Activated CD4-positive, alpha-beta T cell treated with anti-CD3 and anti-CD28 coated beads, Interleukin-2, amount 10 ng/mL, durations not matched to agents 7 days and 5 days (primary cell): ENCODE data around the gene MYO1B. TPM values are rescaled to one million over a fixed set of nuclear protein-coding genes. Genes with fewer than 3 reads are reported as not detected.
A peak's percentile ranks its signal among the peaks of the same experiment; 100 is the strongest.

Source experiments
- CTCF ChIA-PET: fragments of 350-600 bp; sonication (Branson Sonifier 250); formaldehyde crosslinking; loops from one replicate; lab custom pipeline; 2021; ENCODE audit warnings: antibody characterized with exemption; lab: Charles Lee
- POLR2A ChIA-PET: fragments of 350-600 bp; sonication (Branson Sonifier 250); formaldehyde crosslinking; loops from one replicate; lab custom pipeline; 2021; ENCODE audit warnings: antibody characterized with exemption; lab: Charles Lee
- DNase-seq: peaks from one replicate; pipeline ENCODE4 v3.0.0-alpha.2; 2020
- H3K27ac Mint-ChIP-seq: one replicate; pipeline ENCODE4 v1.8.0; 2021; ENCODE audit warnings: mild to moderate bottlenecking, moderate library complexity, mixed read lengths
- H3K27me3 Mint-ChIP-seq: one replicate; pipeline ENCODE4 v1.8.0; 2021; ENCODE audit warnings: mixed read lengths
- H3K36me3 Mint-ChIP-seq: one replicate; pipeline ENCODE4 v1.8.0; 2021; ENCODE audit warnings: low read depth, mixed read lengths
- H3K4me1 Mint-ChIP-seq: one replicate; pipeline ENCODE4 v1.8.0; 2021; ENCODE audit warnings: mixed read lengths
- H3K4me3 Mint-ChIP-seq: one replicate; pipeline ENCODE4 v1.8.0; 2021; ENCODE audit warnings: mild to moderate bottlenecking, moderate library complexity, mixed read lengths
- H3K9me3 Mint-ChIP-seq: one replicate; pipeline ENCODE4 v1.8.0; 2021; ENCODE audit warnings: mixed read lengths
- total RNA-seq, 2 experiments: library from RNA; stranded (reverse); gene quantifications; one replicate each; pipeline ENCODE4 v1.2.3, GENCODE V29; 2021

Gene MYO1B
- total RNA-seq, 2 experiments from 2014 or later = 0.74 to 0.98 TPM

DNA sequence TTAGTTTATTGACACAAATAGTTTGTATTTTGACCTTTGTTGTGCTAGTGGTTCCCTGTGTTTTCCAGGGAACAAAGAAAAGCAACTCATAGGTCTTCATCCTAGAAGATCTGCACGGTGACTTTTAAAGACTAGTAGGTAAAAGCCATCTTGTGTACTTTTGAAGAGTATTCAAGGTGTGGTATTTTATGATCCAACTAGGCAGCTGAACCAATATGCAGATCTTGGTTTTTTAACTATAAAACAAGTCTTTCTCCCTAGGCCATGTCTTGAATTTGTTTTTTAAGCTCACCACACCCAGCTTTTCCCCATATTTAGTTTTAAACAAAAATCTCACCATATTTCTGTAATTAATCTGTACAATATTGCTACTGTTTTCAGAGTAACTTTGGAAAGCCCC lies 30.0 kb upstream of the MYO1B start:
- peaks cover 2% of the 10 kb centered on the region for H3K36me3 Mint-ChIP-seq
- peaks cover 15% of the 10 kb centered on the region for H3K4me1 Mint-ChIP-seq
- POLR2A ChIA-PET = no interaction called here
- H3K4me3 Mint-ChIP-seq = no peak overlapping the region
- DNase-seq = no peak
- H3K27me3 Mint-ChIP-seq = no peaks in the 10 kb centered on the region
- peaks cover 20% of the 10 kb centered on the region for H3K9me3 Mint-ChIP-seq
- CTCF ChIA-PET = interaction anchor here (2.4 kb wide), 1 partner anchor 8 kb away, joined by 8 read pairs; no protein-coding TSS in a partner anchor
- H3K27ac Mint-ChIP-seq = no peak overlapping the region

DNA sequence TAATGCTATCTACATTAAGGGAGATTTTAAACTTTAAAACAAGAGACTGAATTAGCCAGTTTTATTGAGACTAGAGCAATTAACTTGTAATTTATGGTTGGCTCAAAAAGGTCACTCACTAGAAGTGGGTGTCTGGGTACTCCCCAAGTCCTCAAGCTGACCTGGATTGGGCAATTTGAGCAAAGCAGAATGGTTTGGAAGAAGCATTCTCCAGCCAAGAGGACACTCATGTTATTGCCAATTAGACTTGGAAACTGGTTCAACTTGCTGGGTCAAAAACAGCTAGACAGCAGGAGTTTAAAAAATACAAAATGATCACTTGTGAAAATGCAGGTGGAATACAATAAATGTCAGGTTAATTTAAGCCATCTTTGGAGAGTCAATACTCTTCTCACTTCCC lies 29.5 kb upstream of the MYO1B start:
- H3K27ac Mint-ChIP-seq = no peak overlapping the region
- H3K27me3 Mint-ChIP-seq = no peaks in the 10 kb centered on the region
- CTCF ChIA-PET = interaction anchor here (2.4 kb wide), 1 partner anchor 9 kb away, joined by 8 read pairs; no protein-coding TSS in a partner anchor
- H3K36me3 Mint-ChIP-seq = peaks cover 2% of the 10 kb centered on the region
- POLR2A ChIA-PET = no interaction called here
- H3K9me3 Mint-ChIP-seq = peaks cover 21% of the 10 kb centered on the region
- no peak for DNase-seq
- peaks cover 17% of the 10 kb centered on the region for H3K4me1 Mint-ChIP-seq
- no peak overlapping the region for H3K4me3 Mint-ChIP-seq

DNA sequence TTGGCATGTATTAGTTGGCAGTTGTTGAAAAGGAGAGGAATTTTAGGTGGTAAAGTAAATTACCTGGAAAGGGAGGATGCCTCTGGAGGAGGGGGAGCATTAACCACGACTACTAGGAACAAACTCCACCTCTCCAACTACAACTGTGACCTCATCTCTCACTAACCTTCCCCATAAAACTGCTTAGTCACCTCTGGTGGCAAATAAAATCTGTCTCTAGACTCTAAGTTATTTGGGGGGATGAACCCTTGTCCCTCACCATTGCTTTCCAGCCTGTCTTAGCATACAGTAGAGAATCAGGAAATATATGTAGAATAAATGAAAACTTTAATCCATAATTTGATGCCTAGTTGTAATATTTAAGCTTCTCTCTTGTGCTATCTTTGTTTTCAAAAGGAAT lies 27.6 kb upstream of the MYO1B start:
- peaks cover 20% of the 10 kb centered on the region for H3K9me3 Mint-ChIP-seq
- POLR2A ChIA-PET = no interaction called here
- H3K4me3 Mint-ChIP-seq = no peak overlapping the region
- no peak overlapping the region for H3K27ac Mint-ChIP-seq
- CTCF ChIA-PET = interaction anchor here (0.6 to 2.8 kb wide), 6 partner anchors 10 to 167 kb away, joined by 3 to 10 read pairs (median 3); no protein-coding TSS in a partner anchor
- DNase-seq = no peak
- H3K27me3 Mint-ChIP-seq = no peaks in the 10 kb centered on the region
- no peaks in the 10 kb centered on the region for H3K36me3 Mint-ChIP-seq
- H3K4me1 Mint-ChIP-seq = peaks cover 17% of the 10 kb centered on the region

DNA sequence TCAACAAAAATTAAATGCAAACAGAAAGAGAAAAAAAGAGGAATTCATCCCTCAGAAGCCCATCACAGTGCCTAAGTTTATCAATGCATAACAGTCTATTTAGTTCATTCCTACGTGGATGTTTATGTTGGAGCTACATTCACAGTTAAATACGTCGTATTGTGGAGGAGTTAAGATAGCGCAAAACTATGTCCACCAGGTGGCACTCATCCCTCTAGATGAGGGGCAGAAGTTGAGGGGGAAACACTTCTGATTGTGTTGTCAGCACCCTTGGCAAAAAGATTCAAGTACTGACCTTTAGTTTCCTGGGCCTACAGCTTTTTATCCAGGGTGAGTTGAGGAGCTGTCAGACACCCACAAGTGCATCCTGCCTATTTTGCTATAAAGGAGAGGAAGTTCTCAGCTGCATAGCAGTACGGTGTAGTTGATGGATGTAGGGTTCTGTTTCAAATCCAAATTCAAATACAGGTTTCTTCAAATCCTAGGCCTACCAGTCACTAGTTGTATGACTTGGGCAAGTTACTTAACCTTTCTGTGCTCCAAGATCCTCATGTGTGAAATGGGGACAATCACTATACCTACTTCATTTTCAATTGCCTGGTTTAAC lies 26.8 kb upstream of the MYO1B start:
- Mint-ChIP-seq H3K27me3 (no peaks in the 10 kb centered on the region), H3K36me3 (no peaks in the 10 kb centered on the region), H3K27ac (no peak overlapping the region), H3K4me3 (no peak overlapping the region), H3K4me1 (peaks cover 17% of the 10 kb centered on the region), H3K9me3 (peaks cover 14% of the 10 kb centered on the region)
- CTCF ChIA-PET = interaction anchor here (0.6 to 2.8 kb wide), 10 partner anchors 9 to 334 kb away, joined by 3 to 10 read pairs (median 3); no protein-coding TSS in a partner anchor
- POLR2A ChIA-PET = no interaction called here
- peak; percentile 27 for DNase-seq

DNA sequence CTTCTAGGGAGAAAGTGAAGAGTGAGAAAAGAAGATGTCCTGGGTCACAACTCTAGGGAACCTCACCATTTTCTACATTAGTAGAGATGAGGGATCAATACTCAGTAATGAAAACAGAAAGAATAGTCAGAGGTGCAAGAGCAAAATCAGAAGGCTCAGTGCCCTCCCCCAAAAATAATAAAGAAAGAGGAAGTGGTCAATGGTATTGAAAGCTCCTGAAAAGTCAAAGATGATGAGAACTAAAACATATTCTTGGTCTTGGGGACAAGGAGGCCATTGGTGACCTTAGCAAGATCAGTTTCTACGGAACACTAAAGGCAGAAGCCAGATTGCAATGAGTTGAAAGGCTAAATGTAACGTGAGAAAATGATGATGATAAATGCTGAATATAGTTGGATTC lies 24.5 kb upstream of the MYO1B start:
- ChIA-PET POLR2A (no interaction called here), CTCF (interaction anchor here (1.2 kb wide), 1 partner anchor 10 kb away, joined by 3 read pairs; no protein-coding TSS in a partner anchor)
- no peak overlapping the region for H3K27ac Mint-ChIP-seq
- H3K9me3 Mint-ChIP-seq = peaks cover 10% of the 10 kb centered on the region
- no peaks in the 10 kb centered on the region for H3K27me3 Mint-ChIP-seq
- no peak overlapping the region for H3K4me3 Mint-ChIP-seq
- H3K4me1 Mint-ChIP-seq = peaks cover 17% of the 10 kb centered on the region
- no peak for DNase-seq
- H3K36me3 Mint-ChIP-seq = no peaks in the 10 kb centered on the region

DNA sequence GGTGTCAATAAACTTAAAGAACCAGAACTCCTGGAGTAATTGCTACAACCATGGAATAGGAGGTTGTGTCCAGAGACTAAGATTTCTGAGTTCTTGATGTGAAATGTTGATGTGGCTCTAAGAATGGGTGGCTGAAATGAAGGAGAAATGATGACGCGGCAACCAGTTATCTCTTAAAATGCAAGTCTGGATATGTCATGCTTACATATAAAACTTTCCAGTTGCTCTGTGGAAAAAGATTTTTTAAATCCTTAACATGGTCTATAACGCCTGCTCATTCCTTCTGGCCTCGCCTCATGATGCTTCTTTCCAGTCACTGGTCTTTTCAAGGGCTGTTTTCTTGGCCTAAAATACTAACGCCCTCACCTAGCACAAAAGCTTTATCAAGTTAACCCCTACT lies 23.5 kb upstream of the MYO1B start:
- no peak overlapping the region for H3K4me3 Mint-ChIP-seq
- H3K4me1 Mint-ChIP-seq = peaks cover 17% of the 10 kb centered on the region
- DNase-seq = no peak
- H3K27ac Mint-ChIP-seq = no peak overlapping the region
- ChIA-PET CTCF (no interaction called here), POLR2A (no interaction called here)
- H3K27me3 Mint-ChIP-seq = no peaks in the 10 kb centered on the region
- H3K36me3 Mint-ChIP-seq = no peaks in the 10 kb centered on the region
- H3K9me3 Mint-ChIP-seq = peaks cover 10% of the 10 kb centered on the region

DNA sequence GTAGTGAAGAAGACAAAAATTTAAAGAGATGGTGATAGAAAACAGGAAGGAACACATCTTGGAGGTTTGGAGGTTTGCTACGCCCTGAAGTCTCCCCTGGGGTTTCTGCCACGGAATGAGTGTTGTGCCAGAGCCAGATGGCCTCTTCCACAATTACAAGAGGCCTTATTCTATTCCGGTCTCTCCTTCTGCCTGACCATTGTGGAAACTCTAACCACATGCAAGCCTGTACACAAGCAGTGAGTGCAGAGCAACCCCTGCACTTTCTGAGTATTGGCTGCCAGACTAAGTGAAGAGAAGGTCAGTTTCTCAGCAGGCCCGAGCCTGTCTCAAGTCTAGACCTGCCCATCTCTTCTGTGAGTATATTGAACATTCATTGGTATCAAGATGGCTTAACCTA lies 22.7 kb upstream of the MYO1B start:
- peaks cover 10% of the 10 kb centered on the region for H3K9me3 Mint-ChIP-seq
- no peak overlapping the region for H3K27ac Mint-ChIP-seq
- H3K4me1 Mint-ChIP-seq = peaks cover 16% of the 10 kb centered on the region
- ChIA-PET POLR2A (no interaction called here), CTCF (no interaction called here)
- no peaks in the 10 kb centered on the region for H3K36me3 Mint-ChIP-seq
- DNase-seq = no peak
- no peak overlapping the region for H3K4me3 Mint-ChIP-seq
- no peaks in the 10 kb centered on the region for H3K27me3 Mint-ChIP-seq

DNA sequence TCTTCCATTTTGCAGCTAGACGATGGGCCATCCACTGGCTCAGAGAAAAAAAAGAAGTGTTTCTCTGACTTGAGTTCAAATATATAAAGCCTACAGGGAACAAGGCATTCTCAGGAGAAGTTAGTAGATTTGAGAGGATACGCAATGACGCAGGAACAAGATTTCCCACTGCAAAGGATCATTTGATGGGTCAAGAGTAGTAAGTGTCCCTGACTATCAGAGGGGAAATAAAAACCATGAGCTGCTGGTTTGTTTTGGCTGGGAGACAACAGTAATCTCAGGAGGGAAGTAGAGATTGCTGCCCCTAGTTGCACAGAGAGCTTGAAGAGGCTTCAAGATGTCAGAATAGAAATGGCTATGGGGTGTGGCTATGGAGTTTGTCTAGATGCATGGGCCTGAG lies 22.3 kb upstream of the MYO1B start:
- CTCF ChIA-PET = no interaction called here
- H3K9me3 Mint-ChIP-seq = peaks cover 10% of the 10 kb centered on the region
- H3K36me3 Mint-ChIP-seq = no peaks in the 10 kb centered on the region
- H3K4me3 Mint-ChIP-seq = no peak overlapping the region
- no peak overlapping the region for H3K27ac Mint-ChIP-seq
- DNase-seq = no peak
- POLR2A ChIA-PET = no interaction called here
- peaks cover 12% of the 10 kb centered on the region for H3K4me1 Mint-ChIP-seq
- no peaks in the 10 kb centered on the region for H3K27me3 Mint-ChIP-seq

DNA sequence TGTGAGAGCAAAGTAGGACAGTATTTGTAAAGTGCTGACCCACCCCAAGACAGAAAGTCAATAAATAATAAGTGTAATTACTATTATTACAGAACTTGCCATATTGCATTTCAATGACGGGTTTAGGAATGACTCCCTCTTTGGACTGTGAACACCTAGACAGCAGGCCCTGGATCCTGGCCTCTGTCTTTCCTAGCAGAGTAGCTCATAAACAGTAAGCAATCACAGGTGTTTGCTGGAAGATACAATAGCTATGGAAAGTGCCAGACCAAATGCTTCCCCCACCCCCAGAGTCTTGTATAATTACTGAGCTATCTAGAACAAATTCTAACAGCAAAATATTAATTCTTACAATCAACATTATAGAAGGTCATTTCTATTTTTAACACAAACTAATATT lies 20.1 kb upstream of the MYO1B start:
- CTCF ChIA-PET = interaction anchor here (1.3 kb wide), 1 partner anchor 79 kb away, joined by 3 read pairs; no protein-coding TSS in a partner anchor
- Mint-ChIP-seq H3K4me3 (no peak overlapping the region), H3K4me1 (peaks cover 3% of the 10 kb centered on the region), H3K27me3 (no peaks in the 10 kb centered on the region), H3K9me3 (peaks cover 8% of the 10 kb centered on the region), H3K27ac (no peak overlapping the region), H3K36me3 (no peaks in the 10 kb centered on the region)
- POLR2A ChIA-PET = interaction anchor here (0.5 kb wide), 1 partner anchor 1131 kb away, joined by 3 read pairs; no protein-coding TSS in a partner anchor
- no peak for DNase-seq

DNA sequence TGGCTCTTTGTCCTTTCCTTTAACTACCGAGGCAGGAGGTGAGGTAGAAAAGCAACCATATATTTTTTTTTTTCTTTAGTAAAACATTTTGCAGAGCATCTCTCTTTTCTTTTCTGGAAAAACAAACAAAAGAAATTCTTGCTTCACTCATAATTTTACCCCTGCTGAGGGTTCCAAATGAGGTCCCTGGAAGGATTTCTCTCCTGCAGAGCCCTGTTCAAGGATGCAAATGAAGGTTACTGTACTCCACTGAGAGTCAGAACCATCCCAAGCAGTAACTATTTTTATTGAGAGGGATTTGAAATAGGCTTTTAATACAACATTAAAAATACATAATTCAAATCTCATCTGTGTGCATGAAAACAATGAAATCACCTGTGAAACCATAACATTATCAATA lies 19.5 kb upstream of the MYO1B start:
- Mint-ChIP-seq H3K4me1 (no peaks in the 10 kb centered on the region), H3K4me3 (no peak overlapping the region), H3K27ac (no peak overlapping the region), H3K9me3 (peaks cover 3% of the 10 kb centered on the region), H3K36me3 (no peaks in the 10 kb centered on the region), H3K27me3 (no peaks in the 10 kb centered on the region)
- DNase-seq = no peak
- ChIA-PET CTCF (interaction anchor here (1.3 kb wide), 1 partner anchor 78 kb away, joined by 3 read pairs; no protein-coding TSS in a partner anchor), POLR2A (no interaction called here)

DNA sequence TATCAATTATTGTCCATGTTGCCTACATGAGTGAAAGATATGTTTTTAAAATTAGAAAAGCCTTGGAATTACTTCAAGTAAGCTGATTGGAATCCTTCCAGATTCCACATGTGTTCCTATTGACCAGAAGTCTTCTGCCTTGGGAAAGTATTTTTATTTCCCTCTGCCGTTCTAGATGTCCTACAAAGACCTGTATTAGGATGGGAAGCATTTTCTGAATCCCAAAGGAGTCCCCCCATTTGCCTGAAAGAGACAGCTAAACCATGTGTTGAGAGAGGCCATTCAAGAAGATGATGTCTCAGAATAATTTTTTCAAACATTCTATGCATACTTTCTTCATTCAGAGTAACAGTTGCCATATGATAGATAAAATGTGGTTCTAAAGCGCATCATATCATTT lies 19.0 kb upstream of the MYO1B start:
- ChIA-PET CTCF (no interaction called here), POLR2A (no interaction called here)
- H3K27ac Mint-ChIP-seq = no peak overlapping the region
- no peaks in the 10 kb centered on the region for H3K27me3 Mint-ChIP-seq
- no peak for DNase-seq
- H3K36me3 Mint-ChIP-seq = no peaks in the 10 kb centered on the region
- H3K4me1 Mint-ChIP-seq = no peaks in the 10 kb centered on the region
- no peak overlapping the region for H3K4me3 Mint-ChIP-seq
- no peaks in the 10 kb centered on the region for H3K9me3 Mint-ChIP-seq

DNA sequence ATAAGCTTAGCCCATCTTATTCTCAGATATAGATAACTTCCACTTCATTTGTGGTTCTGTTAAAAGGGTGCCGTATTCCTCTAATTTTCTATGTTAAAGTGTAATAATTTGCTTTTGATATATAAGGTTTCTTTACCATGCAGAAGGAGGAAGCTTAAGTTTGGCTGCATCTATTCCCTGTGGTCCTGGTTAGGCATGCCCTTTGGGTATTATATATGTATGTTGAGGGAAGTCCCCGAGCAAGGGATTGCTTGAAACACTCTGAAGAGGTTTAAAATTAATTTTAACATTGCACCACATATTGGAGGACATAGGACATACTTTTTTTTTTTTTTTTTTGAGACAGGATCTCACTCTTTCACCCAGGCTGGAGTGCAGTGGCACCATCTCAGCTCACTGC lies 16.9 kb upstream of the MYO1B start:
- Mint-ChIP-seq H3K27ac (no peak overlapping the region), H3K4me3 (no peak overlapping the region), H3K9me3 (no peaks in the 10 kb centered on the region), H3K27me3 (no peaks in the 10 kb centered on the region), H3K4me1 (no peaks in the 10 kb centered on the region), H3K36me3 (no peaks in the 10 kb centered on the region)
- CTCF ChIA-PET = interaction anchor here (0.9 to 1.9 kb wide), 2 partner anchors 10 to 18 kb away, joined by 6 to 10 read pairs; no protein-coding TSS in a partner anchor
- DNase-seq = no peak
- POLR2A ChIA-PET = no interaction called here

DNA sequence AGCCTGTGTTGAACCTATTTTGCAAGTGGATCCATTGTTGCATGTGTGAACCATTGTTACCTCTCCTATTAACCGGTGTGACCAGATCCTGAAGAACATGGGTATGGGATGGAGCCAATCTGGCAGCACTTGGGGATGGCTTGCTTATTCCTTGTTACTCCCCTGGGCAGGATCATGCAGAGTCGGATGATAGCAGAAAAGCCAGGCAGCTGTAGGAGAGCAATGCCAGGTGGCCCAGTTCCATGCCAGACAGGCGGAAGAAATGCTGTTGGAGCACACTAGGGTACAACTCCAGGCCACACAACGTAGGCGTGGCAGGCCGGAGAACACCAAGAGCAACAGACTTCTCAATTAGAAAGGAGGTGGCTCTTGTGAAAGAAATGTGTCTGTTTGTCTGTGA lies 16.3 kb upstream of the MYO1B start:
- CTCF ChIA-PET = interaction anchor here (1.9 kb wide), 1 partner anchor 11 kb away, joined by 10 read pairs; no protein-coding TSS in a partner anchor
- Mint-ChIP-seq H3K9me3 (no peaks in the 10 kb centered on the region), H3K36me3 (no peaks in the 10 kb centered on the region), H3K4me1 (no peaks in the 10 kb centered on the region), H3K27me3 (no peaks in the 10 kb centered on the region), H3K4me3 (no peak overlapping the region), H3K27ac (no peak overlapping the region)
- POLR2A ChIA-PET = no interaction called here
- no peak for DNase-seq
